ENCODE data around the gene MYOM3.

MYOM3 gene

DNA sequence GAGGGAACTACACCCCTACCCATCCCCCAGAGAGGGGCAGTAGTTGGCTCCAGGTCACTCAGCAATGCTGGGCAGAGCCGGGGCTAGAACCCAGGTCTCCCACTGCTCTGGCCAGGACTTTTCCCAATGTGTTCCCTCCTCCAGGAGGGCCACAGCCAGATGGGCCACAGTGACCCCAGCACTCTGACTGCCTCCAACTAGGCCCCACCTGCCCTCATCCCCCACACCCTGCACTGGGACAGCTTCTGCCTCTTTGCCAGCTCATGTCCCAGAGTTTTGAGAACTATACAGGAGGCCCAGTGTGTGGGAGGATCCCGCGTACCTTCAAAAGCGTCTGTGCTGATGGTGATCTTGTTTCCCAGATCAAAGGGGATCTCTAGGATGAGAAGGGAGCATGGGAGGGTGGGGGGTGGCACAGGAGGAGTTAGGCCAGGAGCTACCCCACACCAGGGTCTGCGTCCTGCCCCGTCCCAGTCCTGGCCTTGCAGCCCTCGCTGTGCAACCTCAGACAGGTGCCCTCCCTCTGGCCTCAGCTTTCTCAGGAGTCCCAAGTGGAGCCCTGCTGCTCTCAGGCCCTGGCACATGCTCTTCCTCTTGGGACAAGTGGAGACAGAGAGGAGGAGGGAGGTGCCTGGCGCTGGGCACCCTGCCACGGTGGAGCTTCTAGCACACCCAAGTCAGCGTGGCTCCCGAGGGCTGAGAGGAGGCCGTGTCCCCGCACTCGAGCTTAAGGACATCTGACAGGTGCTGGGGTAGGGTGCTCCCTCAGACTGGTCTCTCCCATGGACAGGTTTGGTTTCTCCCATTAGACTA lies 22.0 kb downstream of the MYOM3 start:
- H3K9me2 ChIP-seq (replicated peaks; ENCODE audit: control insufficient read depth, low read length): no peaks in the 10 kb centered on the region
- no peaks in the 10 kb centered on the region for H3K79me2 ChIP-seq (ENCODE audit: control insufficient read depth, low read length)
- H3K4me3 ChIP-seq (ENCODE audit: low read length): no peak overlapping the region
- no peaks in the 10 kb centered on the region for H3K36me3 ChIP-seq (ENCODE audit: control insufficient read depth, low read length)
- H3K4me2 ChIP-seq (ENCODE audit: low read length): no peak overlapping the region
- no peaks in the 10 kb centered on the region for H3K9me3 ChIP-seq (ENCODE audit: control insufficient read depth, insufficient read depth, low read length)
- H4K20me1 ChIP-seq (ENCODE audit: control insufficient read depth, insufficient read depth, low read depth, low read length): no peaks in the 10 kb centered on the region
- H3F3A ChIP-seq (ENCODE audit: control insufficient read depth, insufficient read depth): no peaks in the 10 kb centered on the region
- H3K27me3 ChIP-seq (ENCODE audit: control insufficient read depth, low read length): peaks cover 9% of the 10 kb centered on the region
- H3K4me1 ChIP-seq (ENCODE audit: control insufficient read depth, low read length): no peaks in the 10 kb centered on the region
- H3K27ac ChIP-seq (ENCODE audit: low read depth, low read length): no peak overlapping the region
- no peak for TF ChIP-seq EZH2phosphoT487 (IDR thresholded peaks at IDR 0.05; ENCODE audit: borderline replicate concordance, low read length)
- TF ChIP-seq, protein P1, sequence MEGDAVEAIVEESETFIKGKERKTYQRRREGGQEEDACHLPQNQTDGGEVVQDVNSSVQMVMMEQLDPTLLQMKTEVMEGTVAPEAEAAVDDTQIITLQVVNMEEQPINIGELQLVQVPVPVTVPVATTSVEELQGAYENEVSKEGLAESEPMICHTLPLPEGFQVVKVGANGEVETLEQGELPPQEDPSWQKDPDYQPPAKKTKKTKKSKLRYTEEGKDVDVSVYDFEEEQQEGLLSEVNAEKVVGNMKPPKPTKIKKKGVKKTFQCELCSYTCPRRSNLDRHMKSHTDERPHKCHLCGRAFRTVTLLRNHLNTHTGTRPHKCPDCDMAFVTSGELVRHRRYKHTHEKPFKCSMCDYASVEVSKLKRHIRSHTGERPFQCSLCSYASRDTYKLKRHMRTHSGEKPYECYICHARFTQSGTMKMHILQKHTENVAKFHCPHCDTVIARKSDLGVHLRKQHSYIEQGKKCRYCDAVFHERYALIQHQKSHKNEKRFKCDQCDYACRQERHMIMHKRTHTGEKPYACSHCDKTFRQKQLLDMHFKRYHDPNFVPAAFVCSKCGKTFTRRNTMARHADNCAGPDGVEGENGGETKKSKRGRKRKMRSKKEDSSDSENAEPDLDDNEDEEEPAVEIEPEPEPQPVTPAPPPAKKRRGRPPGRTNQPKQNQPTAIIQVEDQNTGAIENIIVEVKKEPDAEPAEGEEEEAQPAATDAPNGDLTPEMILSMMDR (IDR thresholded peaks at IDR 0.05; ENCODE audit: low read depth, low read length, poor library complexity, severe bottlenecking): no peak

DNA sequence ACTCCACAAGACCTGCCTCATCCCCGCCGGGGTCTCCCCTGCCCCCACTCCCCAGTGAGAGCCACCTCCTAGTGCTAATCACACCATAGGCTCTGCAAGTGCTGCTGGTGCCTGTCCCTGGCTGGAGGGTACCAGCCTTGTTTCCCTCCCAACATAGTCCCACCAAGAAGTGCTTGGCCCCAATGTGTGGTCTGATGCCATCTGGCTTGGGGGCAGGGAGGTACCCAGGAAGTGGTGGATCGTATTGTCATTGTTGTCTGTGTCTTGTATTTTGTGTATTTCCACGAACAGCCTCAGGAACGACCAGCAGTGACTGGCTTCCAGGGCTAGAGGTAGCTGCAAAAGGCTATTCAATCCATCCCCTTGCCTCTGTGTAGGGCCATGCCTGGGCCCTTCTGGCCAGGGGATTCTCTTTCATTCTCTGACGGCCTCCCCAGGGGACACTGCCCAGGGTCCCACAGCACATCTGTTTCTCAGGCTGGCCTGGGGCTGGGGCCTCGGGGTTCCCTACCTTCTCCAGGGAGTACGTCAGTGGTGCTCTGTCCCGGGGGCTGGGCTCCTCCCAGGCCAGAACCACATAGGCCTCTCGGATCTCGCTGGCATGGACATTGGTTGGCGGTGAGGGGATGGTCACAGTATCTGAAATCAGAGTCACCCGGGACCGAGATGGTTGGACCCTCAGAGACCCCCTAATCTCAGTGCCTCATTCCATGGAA lies 22.8 kb downstream of the MYOM3 start:
- Histone ChIP-seq H3F3A (ENCODE audit: control insufficient read depth, insufficient read depth) (no peaks in the 10 kb centered on the region), H3K27ac (ENCODE audit: low read depth, low read length) (no peak overlapping the region), H3K4me3 (ENCODE audit: low read length) (no peak overlapping the region), H3K9me2 (replicated peaks; ENCODE audit: control insufficient read depth, low read length) (no peaks in the 10 kb centered on the region), H3K4me2 (ENCODE audit: low read length) (no peak overlapping the region), H3K9me3 (ENCODE audit: control insufficient read depth, insufficient read depth, low read length) (no peaks in the 10 kb centered on the region), H3K4me1 (ENCODE audit: control insufficient read depth, low read length) (no peaks in the 10 kb centered on the region), H3K27me3 (ENCODE audit: control insufficient read depth, low read length) (peaks cover 9% of the 10 kb centered on the region), H4K20me1 (ENCODE audit: control insufficient read depth, insufficient read depth, low read depth, low read length) (no peaks in the 10 kb centered on the region), H3K36me3 (ENCODE audit: control insufficient read depth, low read length) (no peaks in the 10 kb centered on the region), H3K79me2 (ENCODE audit: control insufficient read depth, low read length) (no peaks in the 10 kb centered on the region)
- no peak for TF ChIP-seq EZH2phosphoT487 (IDR thresholded peaks at IDR 0.05; ENCODE audit: borderline replicate concordance, low read length)
- TF ChIP-seq, protein P1 (IDR thresholded peaks at IDR 0.05; ENCODE audit: low read depth, low read length, poor library complexity, severe bottlenecking): no peak

DNA sequence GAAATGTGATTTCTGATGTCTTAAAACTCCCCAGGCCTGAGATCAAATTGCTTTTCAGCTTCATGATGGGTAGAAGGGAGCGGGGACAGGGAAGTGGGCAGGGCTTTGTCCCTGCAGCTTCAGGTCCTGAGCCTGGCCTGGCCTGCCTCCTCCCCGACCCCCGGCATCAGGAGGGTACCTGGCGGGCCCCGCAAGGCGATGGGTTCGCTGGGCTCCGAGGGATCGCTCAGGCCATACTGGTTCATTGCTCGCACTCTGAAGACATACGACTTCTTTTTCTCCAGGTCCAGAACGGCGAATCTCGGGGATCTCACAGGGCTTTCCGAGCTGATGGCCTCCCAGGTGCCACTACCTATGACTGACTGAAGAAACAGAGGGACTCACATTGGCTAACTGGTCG lies 25.5 kb downstream of the MYOM3 start:
- Histone ChIP-seq H3F3A (ENCODE audit: control insufficient read depth, insufficient read depth) (no peaks in the 10 kb centered on the region), H3K4me1 (ENCODE audit: control insufficient read depth, low read length) (no peaks in the 10 kb centered on the region), H3K27me3 (ENCODE audit: control insufficient read depth, low read length) (peaks cover 9% of the 10 kb centered on the region)

More for the DNA sequence above, 25.5 kb downstream of the MYOM3 start:
- H3K9me3 ChIP-seq (ENCODE audit: control insufficient read depth, insufficient read depth, low read length): no peaks in the 10 kb centered on the region
- no peak overlapping the region for H3K4me2 ChIP-seq (ENCODE audit: low read length)
- no peaks in the 10 kb centered on the region for H3K36me3 ChIP-seq (ENCODE audit: control insufficient read depth, low read length)
- no peaks in the 10 kb centered on the region for H3K79me2 ChIP-seq (ENCODE audit: control insufficient read depth, low read length)
- no peaks in the 10 kb centered on the region for H3K9me2 ChIP-seq (replicated peaks; ENCODE audit: control insufficient read depth, low read length)
- H3K27ac ChIP-seq (ENCODE audit: low read depth, low read length): no peak overlapping the region
- no peaks in the 10 kb centered on the region for H4K20me1 ChIP-seq (ENCODE audit: control insufficient read depth, insufficient read depth, low read depth, low read length)
- no peak for TF ChIP-seq EZH2phosphoT487 (IDR thresholded peaks at IDR 0.05; ENCODE audit: borderline replicate concordance, low read length)
- TF ChIP-seq, protein P1 (IDR thresholded peaks at IDR 0.05; ENCODE audit: low read depth, low read length, poor library complexity, severe bottlenecking): no peak
- no peak overlapping the region for H3K4me3 ChIP-seq (ENCODE audit: low read length)

All from DOHH2 (cell line).